PFSK-1 (cell line): ENCODE data around the gene ANKRD6.

Experiments
- POLR2AphosphoS5 ChIP-seq: IDR thresholded peaks from 2 replicates; pipeline ENCODE4 v1.6.1; 2012; ENCODE audit warnings: low read depth, mild to moderate bottlenecking, control low read depth, low read length, moderate library complexity
- TAF1 ChIP-seq: IDR thresholded peaks from 2 replicates; pipeline ENCODE4 v1.6.1; 2012; ENCODE audit warnings: low read length, control low read depth, borderline replicate concordance; ENCODE audit not compliant: insufficient read depth

DNA sequence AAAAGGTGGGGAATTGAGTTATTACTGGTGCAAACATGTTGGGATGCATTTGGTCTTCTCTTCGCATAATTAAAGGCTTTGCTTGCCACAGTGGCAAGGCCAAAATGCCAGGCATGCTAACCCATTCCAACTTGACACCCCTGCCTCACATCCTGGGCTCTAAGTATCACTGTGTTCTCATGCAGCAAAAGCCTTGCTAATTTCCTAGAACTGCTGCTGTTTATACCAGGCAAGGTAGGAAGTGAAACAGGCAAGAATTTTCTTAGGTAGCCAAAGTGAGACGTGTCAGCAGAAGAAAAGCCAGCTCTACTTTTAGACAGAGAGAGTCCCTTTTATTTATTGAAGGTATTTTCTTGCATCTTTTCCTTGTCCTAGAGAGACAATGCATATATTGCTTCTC, 164.4 kb downstream of the ANKRD6 start:
- no peak for TF ChIP-seq TAF1
- no peak for TF ChIP-seq POLR2AphosphoS5
